NT2/D1 (cell line): Measurements from ENCODE around the gene CD81.

ENCODE experiments used
- SUZ12 ChIP-seq: IDR thresholded peaks from 2 replicates; pipeline ENCODE4 v1.6.1; 2011; ENCODE audit not compliant: insufficient read length, insufficient read depth; ENCODE audit errors: extremely low read depth
- YY1 ChIP-seq: IDR thresholded peaks from 2 replicates; pipeline ENCODE4 v1.6.1; 2011; ENCODE audit not compliant: insufficient read length, insufficient read depth
- ZNF274 ChIP-seq: IDR thresholded peaks from 2 replicates; pipeline ENCODE4 v1.6.1; 2011; ENCODE audit warnings: mild to moderate bottlenecking, low read depth, low read length

GRCh38 chr11:2358754-2359442 is 18.2 kb upstream of the CD81 start:
- TF ChIP-seq ZNF274 (no peak), YY1 (no peak), SUZ12 (no peak)
